Activated T-cell treated with anti-CD3 and anti-CD28 coated beads, Interleukin-2, amount 50 U/mL, for 4 hours (primary cell): Measurements from ENCODE around the gene VASN. TPM values are rescaled to one million over a fixed set of nuclear protein-coding genes. Genes with fewer than 3 reads are reported as not detected.

Experiments used
- ATAC-seq, 2 donors: fragments of 200-7000 bp; cut with Tn5 transposase; one replicate each; pipeline ENCODE4 v1.10.0; 2021
- DNase-seq: peaks from one replicate; pipeline ENCODE4 v3.0.0-alpha.2; 2020
- H3K27me3 Mint-ChIP-seq: one replicate; pipeline ENCODE4 v1.8.0; 2021; ENCODE audit warnings: low read depth, mixed read lengths
- H3K36me3 Mint-ChIP-seq: one replicate; pipeline ENCODE4 v1.8.0; 2022; ENCODE audit warnings: mixed read lengths; ENCODE audit not compliant: insufficient read depth
- H3K4me1 Mint-ChIP-seq: one replicate; pipeline ENCODE4 v1.8.0; 2021; ENCODE audit warnings: low read depth, mixed read lengths
- H3K4me3 Mint-ChIP-seq: one replicate; pipeline ENCODE4 v1.8.0; 2021; ENCODE audit warnings: mild to moderate bottlenecking, moderate library complexity, mixed read lengths
- H3K9me3 Mint-ChIP-seq: one replicate; pipeline ENCODE4 v1.8.0; 2021; ENCODE audit warnings: mixed read lengths
- total RNA-seq, 3 donors: library from RNA; stranded (reverse); gene quantifications; one replicate each; pipeline ENCODE4 v1.2.1, GENCODE V29; 2021

VASN gene
- total RNA-seq, 3 donors from 2014 or later = 0.30 to 0.46 (median 0.34) TPM

DNA sequence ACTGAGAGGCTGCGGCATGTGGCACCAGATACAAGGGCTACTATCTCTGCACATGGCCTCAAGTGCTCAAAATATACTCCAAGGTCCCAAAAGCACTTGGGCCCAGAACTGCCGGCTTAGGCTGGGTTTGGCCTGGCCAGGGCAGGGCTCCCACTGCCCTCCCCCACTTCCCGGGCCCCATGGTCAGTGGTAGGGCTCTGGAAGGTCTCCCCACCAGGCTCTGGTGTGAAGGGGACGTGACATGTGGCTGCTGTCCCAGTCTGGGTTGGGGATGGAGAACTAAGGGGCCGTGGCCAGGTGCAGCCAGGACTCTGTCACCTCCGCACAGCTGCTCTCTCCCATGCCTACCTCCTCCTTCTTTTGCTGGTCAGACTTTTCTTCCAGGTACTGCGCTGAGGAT is 14.8 kb upstream of the VASN start:
- no peaks in the 10 kb centered on the region for H3K27me3 Mint-ChIP-seq
- H3K9me3 Mint-ChIP-seq = no peaks in the 10 kb centered on the region
- H3K4me1 Mint-ChIP-seq = peaks cover 1% of the 10 kb centered on the region
- ATAC-seq (no peak), DNase-seq (no peak)
- peaks cover 3% of the 10 kb centered on the region for H3K36me3 Mint-ChIP-seq
- no peak overlapping the region for H3K4me3 Mint-ChIP-seq

DNA sequence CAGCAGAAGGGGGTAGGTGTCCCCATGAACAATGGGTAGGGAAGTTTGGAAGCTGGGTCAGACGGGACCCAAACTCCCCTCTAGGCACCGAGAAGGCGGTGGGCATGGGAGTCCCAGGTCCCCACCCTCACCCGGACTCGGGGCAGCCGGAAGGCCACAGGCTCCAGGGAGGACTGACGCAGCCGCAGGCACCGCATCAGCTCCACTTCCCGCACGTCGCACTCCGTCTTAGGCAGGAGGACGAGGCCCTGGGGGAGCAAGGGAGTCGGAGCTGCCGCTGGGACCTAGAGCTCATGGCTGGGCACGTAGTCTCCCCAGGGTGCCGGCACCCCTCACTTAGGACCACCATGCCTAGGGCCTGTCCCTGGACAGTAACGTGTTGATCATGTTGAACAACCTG is 13.4 kb upstream of the VASN start:
- no peaks in the 10 kb centered on the region for H3K27me3 Mint-ChIP-seq
- ATAC-seq (no peak), DNase-seq (no peak)
- no peak overlapping the region for H3K4me3 Mint-ChIP-seq
- no peaks in the 10 kb centered on the region for H3K9me3 Mint-ChIP-seq
- H3K4me1 Mint-ChIP-seq = no peaks in the 10 kb centered on the region
- H3K36me3 Mint-ChIP-seq = peaks cover 6% of the 10 kb centered on the region

DNA sequence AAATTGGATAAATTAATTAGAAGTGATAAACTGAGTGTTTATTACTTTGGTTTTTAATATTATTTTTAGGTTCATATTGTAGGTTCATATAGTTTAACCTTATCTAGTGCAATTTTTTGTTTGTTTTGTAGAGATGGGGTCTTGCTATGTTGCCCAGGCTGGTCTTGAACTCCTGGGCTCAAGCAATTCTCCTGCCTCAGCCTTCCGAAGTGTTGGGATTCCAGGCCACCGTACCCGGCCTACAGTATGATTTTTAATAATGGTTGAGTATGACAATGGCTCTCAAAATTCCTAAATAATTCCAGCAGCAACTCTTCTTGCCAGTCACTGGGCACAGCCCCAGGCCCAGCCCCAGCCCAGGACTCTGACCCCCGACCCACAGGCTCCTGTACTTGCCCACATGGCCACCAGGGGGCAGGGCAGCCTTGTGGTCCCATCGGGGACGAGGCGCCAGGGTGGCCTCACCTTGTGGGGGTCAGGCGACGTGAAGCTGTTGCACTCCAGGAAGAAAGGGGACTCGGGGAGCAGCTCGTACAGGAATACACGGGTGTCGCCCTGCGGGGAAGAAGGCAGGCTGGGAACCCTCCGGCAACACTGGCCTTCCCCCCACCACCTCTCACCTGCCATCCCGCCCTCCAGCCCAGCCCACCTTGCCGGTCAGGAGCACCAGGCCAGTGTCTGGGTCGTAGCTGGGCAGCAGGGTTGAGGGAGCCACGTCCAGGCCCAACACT is 12.7 kb upstream of the VASN start:
- Mint-ChIP-seq H3K9me3 (no peaks in the 10 kb centered on the region), H3K4me1 (no peaks in the 10 kb centered on the region), H3K4me3 (no peak overlapping the region), H3K27me3 (no peaks in the 10 kb centered on the region), H3K36me3 (peaks cover 6% of the 10 kb centered on the region)
- ATAC-seq (peak; percentile 84 to 91), DNase-seq (peak; percentile 65)

DNA sequence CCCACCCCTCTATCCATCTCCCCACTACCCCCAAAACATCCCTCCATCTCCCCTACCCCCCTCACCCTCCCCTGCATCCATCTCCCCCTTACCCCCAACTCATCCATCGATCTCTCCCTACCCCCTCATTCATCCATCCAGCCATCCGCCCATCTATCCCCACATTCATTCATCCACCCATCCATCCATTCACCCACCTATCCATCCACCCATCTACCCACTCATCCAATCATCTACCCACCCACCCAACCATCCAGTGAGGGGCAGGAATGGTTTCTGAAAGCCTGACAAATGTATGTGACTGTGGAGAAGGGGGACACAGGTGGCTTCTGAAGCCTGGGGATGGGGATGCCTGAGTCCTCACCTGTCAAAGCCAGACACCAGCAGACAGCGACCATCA is 11.7 kb upstream of the VASN start:
- ATAC-seq = no peak
- Mint-ChIP-seq H3K9me3 (no peaks in the 10 kb centered on the region), H3K36me3 (peaks cover 6% of the 10 kb centered on the region), H3K27me3 (no peaks in the 10 kb centered on the region), H3K4me1 (no peaks in the 10 kb centered on the region), H3K4me3 (no peak overlapping the region)
- DNase-seq = no peak

DNA sequence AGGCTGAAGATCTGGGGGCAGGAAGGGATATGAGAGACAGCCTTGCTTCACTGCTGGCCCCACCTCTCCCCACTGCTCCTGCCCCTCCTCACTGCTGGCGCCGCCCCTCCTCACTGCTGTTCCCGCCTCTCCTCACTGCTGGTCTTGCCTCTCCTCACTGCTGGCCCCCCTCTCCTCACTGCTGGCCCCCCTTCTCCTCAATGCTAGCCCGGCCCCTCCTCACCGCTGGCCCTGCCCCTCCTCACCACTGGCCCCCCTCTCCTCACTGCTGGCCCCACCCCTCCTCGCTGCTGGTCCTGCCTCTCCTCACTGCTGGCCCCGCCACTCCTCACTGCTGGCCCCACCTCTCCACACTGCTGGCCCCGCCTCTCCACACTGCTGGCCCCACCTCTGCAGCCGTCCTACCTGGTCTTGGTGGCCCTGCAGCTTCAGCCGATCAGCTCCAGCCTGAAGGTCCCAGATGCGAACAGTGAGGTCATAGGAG is 11.1 kb upstream of the VASN start:
- ATAC-seq (peak in 1 of 2 donors; percentile 26), DNase-seq (no peak)
- Mint-ChIP-seq H3K9me3 (no peaks in the 10 kb centered on the region), H3K36me3 (peaks cover 6% of the 10 kb centered on the region), H3K4me1 (no peaks in the 10 kb centered on the region), H3K4me3 (no peak overlapping the region), H3K27me3 (no peaks in the 10 kb centered on the region)

DNA sequence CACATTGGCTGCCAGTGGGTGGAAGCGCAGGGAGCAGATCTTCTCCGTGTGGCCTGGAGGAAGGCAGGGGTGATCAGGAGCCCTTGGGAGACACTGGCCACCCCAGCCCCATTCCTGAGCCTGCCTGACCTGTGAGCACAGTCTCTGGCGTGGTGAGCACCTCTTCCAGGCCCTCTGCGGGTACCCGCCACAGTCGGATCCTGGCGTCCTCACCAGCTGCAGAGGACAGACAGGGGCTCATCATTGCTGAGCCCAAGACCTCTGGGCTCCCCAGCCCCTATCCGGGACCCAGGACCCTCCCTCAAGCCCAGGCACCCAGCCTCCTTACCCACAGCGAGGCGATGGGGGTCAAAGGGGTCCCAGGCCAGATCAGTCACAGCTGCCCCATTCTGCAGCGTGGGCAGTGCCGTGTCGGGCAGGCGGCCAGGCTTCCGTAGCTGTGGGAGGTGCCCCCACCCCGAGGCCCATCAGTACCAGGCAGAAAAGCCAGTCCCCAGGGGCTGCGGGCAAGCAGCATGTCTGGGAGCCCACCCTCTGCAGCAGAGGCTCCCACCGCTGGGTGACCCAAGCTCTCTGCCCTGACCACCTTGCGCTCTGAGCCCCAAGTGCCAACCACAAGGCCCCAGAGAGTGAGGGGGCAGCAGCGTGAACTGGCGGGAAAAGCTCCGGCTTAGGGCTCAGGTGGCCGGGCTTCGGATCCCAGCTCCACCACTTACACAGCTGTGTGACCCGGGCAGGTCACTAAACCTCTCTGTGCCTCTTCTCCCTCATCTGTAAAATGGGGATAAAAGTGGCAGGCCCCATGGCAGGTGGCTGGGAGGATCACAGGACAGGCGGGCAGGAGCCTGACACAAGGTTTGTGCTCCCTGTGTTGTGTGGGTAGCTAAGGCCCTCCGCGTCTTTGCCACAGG is 10.4 kb upstream of the VASN start:
- H3K4me3 Mint-ChIP-seq = no peak overlapping the region
- H3K9me3 Mint-ChIP-seq = no peaks in the 10 kb centered on the region
- ATAC-seq (no peak), DNase-seq (no peak)
- H3K4me1 Mint-ChIP-seq = no peaks in the 10 kb centered on the region
- no peaks in the 10 kb centered on the region for H3K27me3 Mint-ChIP-seq
- peaks cover 6% of the 10 kb centered on the region for H3K36me3 Mint-ChIP-seq

DNA sequence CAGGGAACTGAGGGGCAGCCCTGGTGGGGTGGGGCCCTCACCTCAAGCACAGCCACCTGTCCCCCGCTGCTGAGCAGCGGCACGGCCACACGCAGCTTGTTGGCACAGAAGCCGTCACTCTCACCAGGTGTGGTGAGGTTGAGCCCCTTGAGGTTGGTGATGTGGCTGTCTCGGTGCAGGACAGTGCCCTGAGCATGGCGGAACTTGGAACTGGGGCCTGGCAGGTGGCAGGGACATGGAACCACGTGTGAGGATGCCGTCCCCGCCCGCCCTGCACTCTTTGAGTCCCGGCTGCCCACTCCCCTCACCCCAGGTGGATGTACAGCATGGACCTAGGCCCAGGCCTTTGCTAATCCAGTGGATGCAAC is 9.7 kb upstream of the VASN start:
- Mint-ChIP-seq H3K27me3 (no peaks in the 10 kb centered on the region), H3K9me3 (no peaks in the 10 kb centered on the region), H3K4me1 (no peaks in the 10 kb centered on the region), H3K36me3 (peaks cover 6% of the 10 kb centered on the region), H3K4me3 (no peak overlapping the region)
- ATAC-seq (no peak), DNase-seq (no peak)

DNA sequence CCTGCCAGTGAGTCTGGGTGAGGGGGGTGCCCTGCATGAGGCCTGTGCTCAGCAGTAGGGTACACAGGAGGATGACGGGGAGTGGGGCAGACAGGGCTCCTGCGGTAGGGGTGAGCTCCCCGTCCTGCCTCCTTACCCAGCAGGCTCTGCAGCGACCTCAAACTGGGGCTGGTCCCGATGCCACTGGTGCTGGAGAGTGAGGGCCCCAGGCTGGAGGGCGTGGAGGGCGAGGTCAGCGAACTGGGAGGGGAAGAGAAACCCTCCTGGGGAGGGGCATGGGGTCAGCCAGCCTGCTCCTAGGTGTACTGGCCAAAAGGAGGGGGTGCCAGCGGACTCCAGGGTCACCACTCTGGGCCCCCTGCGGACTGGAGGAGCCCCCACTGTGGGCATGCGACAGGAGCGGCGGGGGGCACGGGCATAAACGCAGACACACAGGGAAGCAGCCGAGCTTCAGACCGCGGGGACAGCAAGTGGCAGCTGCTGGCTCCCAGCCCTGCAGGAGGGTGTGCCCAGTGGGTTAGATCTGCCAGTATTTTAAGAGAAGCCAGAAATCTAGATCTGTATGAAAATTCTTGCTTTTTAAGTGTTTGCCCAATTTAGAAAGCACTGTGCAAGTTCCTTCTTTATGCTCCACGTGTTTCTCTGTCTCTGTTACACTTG is 9.0 kb upstream of the VASN start:
- DNase-seq = no peak
- Mint-ChIP-seq H3K36me3 (peaks cover 7% of the 10 kb centered on the region), H3K4me1 (peaks cover 2% of the 10 kb centered on the region), H3K4me3 (no peak overlapping the region), H3K27me3 (no peaks in the 10 kb centered on the region), H3K9me3 (no peaks in the 10 kb centered on the region)
- no peak for ATAC-seq

DNA sequence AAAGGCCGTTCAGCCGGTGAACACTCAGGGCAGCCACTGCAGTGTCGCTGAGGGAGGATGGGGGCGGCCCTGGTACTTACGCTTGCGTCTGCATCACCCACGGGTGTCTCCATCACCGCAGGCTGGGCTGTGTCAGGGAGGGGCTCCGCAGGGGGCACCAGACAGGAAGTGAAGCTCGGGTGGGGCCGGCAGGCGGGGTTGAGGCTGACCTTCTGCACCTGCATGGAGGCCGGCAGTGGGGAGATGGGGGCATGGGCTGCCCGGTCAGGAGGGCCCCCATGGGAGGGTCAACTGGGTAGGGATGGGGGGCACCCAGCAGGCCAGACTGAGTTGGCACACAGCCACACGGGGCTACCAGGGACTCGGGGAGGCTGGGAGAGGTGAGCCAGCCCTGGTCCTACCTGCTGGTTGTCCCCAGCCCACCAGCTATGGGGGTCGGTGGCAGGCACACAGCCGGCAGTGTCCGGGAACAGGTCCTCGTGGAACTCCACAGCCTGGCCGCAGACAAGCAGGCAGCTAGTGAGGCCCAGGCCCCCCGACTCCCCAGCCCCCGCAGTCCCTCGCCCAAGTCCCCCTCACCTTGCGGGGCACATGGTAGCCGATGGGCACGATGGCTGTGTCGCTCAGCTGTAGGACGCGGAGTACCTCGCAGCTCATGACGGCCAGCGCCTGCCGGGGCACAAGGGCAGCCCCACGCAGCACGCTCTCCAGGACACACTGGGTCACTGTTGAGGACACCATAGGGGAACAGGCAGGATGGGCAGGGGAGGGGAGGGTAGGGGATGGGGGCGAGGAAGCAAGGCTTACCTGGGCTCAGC is 7.2 kb upstream of the VASN start:
- Mint-ChIP-seq H3K9me3 (no peaks in the 10 kb centered on the region), H3K4me3 (no peak overlapping the region), H3K27me3 (no peaks in the 10 kb centered on the region), H3K4me1 (peaks cover 3% of the 10 kb centered on the region), H3K36me3 (peaks cover 6% of the 10 kb centered on the region)
- DNase-seq = no peak
- ATAC-seq = no peak

DNA sequence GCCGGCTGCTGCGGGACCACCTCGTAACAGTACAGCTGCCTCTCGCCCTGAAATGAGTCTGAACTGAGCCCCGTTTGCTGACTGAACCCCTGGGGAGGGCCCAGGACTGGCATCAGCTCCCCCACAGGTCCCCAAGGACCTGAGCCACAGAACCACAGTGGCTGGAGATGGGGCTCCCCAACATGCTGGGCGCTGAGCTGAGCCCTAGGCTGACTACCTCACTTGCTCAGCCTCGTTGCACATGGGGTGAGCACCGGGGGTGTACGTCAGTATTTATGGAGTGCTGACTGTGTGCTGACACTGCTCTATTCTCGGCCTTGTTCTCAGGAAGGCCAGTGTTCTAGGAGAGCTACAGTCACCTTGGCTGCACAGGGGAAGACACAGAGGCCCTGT is 6.6 kb upstream of the VASN start:
- Mint-ChIP-seq H3K4me3 (no peak overlapping the region), H3K36me3 (peaks cover 6% of the 10 kb centered on the region), H3K9me3 (no peaks in the 10 kb centered on the region), H3K4me1 (peaks cover 3% of the 10 kb centered on the region), H3K27me3 (no peaks in the 10 kb centered on the region)
- DNase-seq (no peak), ATAC-seq (no peak)

DNA sequence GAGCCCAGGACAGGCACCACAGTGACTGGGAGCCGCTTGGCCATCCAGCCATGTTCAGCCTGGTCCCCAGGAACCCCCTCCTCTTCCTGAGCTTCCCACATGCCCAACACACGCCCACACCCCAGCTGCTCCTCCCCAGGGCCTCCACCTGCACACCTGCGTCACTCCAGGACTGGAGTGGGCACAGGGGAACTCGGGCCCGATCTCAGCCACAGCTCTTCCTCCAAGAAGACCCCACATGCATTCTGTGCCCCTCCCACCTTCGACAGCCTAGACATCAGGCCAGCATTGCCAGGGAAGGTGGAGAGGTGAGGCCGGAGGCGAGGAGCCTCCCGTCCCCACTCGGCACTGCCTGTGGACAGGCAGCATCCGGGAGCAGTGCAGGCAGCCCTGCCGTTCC is 6.0 kb upstream of the VASN start:
- DNase-seq = no peak
- no peaks in the 10 kb centered on the region for H3K27me3 Mint-ChIP-seq
- H3K4me1 Mint-ChIP-seq = peaks cover 5% of the 10 kb centered on the region
- no peaks in the 10 kb centered on the region for H3K9me3 Mint-ChIP-seq
- no peak overlapping the region for H3K4me3 Mint-ChIP-seq
- no peak for ATAC-seq
- H3K36me3 Mint-ChIP-seq = peaks cover 6% of the 10 kb centered on the region

DNA sequence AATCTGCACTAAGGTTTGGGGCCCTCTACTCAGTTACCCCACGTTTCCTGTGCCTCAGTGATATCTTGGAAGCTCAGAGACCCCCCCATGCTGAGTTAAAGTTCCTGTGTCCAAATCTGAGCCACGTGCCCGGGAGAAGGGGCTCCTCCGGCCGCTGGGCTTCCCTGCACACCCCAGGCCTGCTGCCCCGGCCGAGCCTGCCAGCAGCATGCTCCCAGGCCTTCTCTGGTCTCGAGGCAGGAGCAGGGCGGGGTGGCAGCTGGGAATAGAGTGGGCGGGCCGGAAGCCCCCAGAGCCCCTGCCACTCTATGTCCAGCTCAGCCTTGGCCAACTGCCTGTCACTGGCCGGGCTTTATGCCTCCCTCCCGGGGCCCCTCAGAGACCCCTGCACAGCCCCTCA is 5.6 kb upstream of the VASN start:
- DNase-seq = no peak
- no peak for ATAC-seq
- Mint-ChIP-seq H3K36me3 (peaks cover 6% of the 10 kb centered on the region), H3K9me3 (no peaks in the 10 kb centered on the region), H3K4me1 (peaks cover 5% of the 10 kb centered on the region), H3K27me3 (no peaks in the 10 kb centered on the region), H3K4me3 (no peak overlapping the region)

DNA sequence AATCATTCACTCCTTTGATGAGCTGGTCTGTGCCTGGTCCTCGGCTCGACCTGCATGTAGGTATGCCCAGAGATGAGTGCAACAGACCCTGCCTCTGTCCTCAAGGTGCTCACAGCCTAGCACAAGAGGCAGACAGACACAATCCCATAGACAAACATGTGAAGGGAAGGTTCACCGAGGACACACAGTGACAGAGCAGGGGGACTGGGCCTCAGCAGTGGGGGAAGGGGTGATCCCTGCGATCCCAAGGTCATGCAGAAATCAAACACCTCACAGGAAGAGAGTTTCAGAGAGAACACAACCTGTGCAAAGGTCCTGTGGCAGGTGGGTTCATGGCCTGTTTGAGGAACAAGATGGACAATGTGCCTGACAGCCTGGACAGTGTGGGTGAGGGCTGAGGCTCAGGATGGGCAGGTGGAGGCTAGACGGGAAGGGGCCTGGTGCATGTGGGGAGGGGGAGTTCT is 4.2 kb upstream of the VASN start:
- no peaks in the 10 kb centered on the region for H3K9me3 Mint-ChIP-seq
- DNase-seq (no peak), ATAC-seq (no peak)
- H3K4me3 Mint-ChIP-seq = no peak overlapping the region
- peaks cover 6% of the 10 kb centered on the region for H3K36me3 Mint-ChIP-seq
- no peaks in the 10 kb centered on the region for H3K27me3 Mint-ChIP-seq
- H3K4me1 Mint-ChIP-seq = peaks cover 7% of the 10 kb centered on the region
